PC-3 (cell line): ENCODE data around the gene TSPEAR.
"Not testable (repeated sequence)": the region's sequence is repeated elsewhere in the genome, so short reads cannot be mapped to it uniquely, and the experiment has no call there.

ENCODE experiments used
- CTCF ChIP-seq: fragments of 300-600 bp; sonication (generic); conservative IDR thresholded peaks from 2 replicates; pipeline ENCODE4 v1.5.1; 2017; ENCODE audit warnings: antibody characterized with exemption, low read depth, mild to moderate bottlenecking, low read length
- EZH2 ChIP-seq: fragments of 300-600 bp; sonication (generic); IDR thresholded peaks from one replicate; pipeline ENCODE4 v1.6.1; 2017; ENCODE audit warnings: antibody characterized with exemption, mild to moderate bottlenecking, low read length; ENCODE audit not compliant: unreplicated experiment

GRCh38 chr21:44627831-44628233 lies 83.5 kb downstream of the TSPEAR start:
- TF ChIP-seq CTCF, EZH2: not testable (repeated sequence)
